CD4-positive, alpha-beta memory T cell (primary cell): ENCODE measurements around the gene FMO4. TPM values are rescaled to one million over a fixed set of nuclear protein-coding genes. Genes with fewer than 3 reads are reported as not detected.
"Not testable (repeated sequence)": the region's sequence is repeated elsewhere in the genome, so short reads cannot be mapped to it uniquely, and the experiment has no call there.

Experiments
- CTCF ChIA-PET: fragments of 350-600 bp; sonication (Branson Sonifier 250); formaldehyde crosslinking; loops from one replicate; lab custom pipeline; 2021; ENCODE audit warnings: inconsistent platforms; ENCODE audit not compliant: partially characterized antibody; lab: Charles Lee
- POLR2A ChIA-PET: fragments of 350-600 bp; sonication (Branson Sonifier 250); formaldehyde crosslinking; loops from one replicate; lab custom pipeline; 2021; ENCODE audit not compliant: partially characterized antibody; lab: Charles Lee
- DNase-seq, 5 donors: peaks; one replicate each; pipeline versions ENCODE4 v3.0.0 to v3.0.0-alpha.2; 2020 to 2022; ENCODE audit warnings: mixed read lengths in 1 of 5
- H3K27ac ChIP-seq: one replicate; pipeline ENCODE4 v1.7.0; 2013; ENCODE audit warnings: low read depth, low read length
- H3K27me3 ChIP-seq: 2 replicates; pipeline ENCODE4 v1.7.0; 2013; ENCODE audit warnings: mild to moderate bottlenecking, low read length, moderate library complexity; ENCODE audit not compliant: insufficient read depth
- H3K36me3 ChIP-seq: 2 replicates; pipeline ENCODE4 v1.7.0; 2013; ENCODE audit warnings: mild to moderate bottlenecking, low read length, moderate library complexity; ENCODE audit not compliant: insufficient read depth
- H3K4me1 ChIP-seq: 2 replicates; pipeline ENCODE4 v1.7.0; 2013; ENCODE audit warnings: mild to moderate bottlenecking, low read length, moderate library complexity; ENCODE audit not compliant: insufficient read depth
- H3K4me3 ChIP-seq, 2 donors: one replicate each; pipeline ENCODE4 v1.7.0; 2013; ENCODE audit warnings: low read length in 2 of 2, mild to moderate bottlenecking in 1 of 2
- H3K9me3 ChIP-seq, 2 donors: one replicate each; pipeline ENCODE4 v1.7.0; 2013; ENCODE audit warnings: low read length in 2 of 2, control low read depth in 1 of 2; ENCODE audit not compliant: control insufficient read depth in 1 of 2
- H3K27ac Mint-ChIP-seq, 7 donors: one replicate each; pipeline ENCODE4 v1.8.0; 2020 to 2021; ENCODE audit warnings: mixed read lengths in 7 of 7, mild to moderate bottlenecking in 6 of 7, inconsistent platforms in 3 of 7, moderate library complexity in 3 of 7
- H3K27me3 Mint-ChIP-seq, 2 donors: one replicate each; pipeline ENCODE4 v1.8.0; 2020 to 2021; ENCODE audit warnings: mixed read lengths in 2 of 2
- H3K36me3 Mint-ChIP-seq, 2 donors: one replicate each; pipeline ENCODE4 v1.8.0; 2020 to 2021; ENCODE audit warnings: mixed read lengths in 2 of 2, inconsistent platforms in 1 of 2, mild to moderate bottlenecking in 1 of 2
- H3K4me1 Mint-ChIP-seq, 4 donors: one replicate each; pipeline ENCODE4 v1.8.0; 2020 to 2021; ENCODE audit warnings: mixed read lengths in 4 of 4, mild to moderate bottlenecking in 1 of 4
- H3K4me3 Mint-ChIP-seq, 8 donors: one replicate each; pipeline ENCODE4 v1.8.0; 2020 to 2021; ENCODE audit warnings: mixed read lengths in 8 of 8, mild to moderate bottlenecking in 7 of 8, moderate library complexity in 6 of 8, inconsistent platforms in 3 of 8
- H3K9me3 Mint-ChIP-seq, 8 donors: one replicate each; pipeline ENCODE4 v1.8.0; 2020 to 2021; ENCODE audit warnings: mixed read lengths in 8 of 8, mild to moderate bottlenecking in 5 of 8, inconsistent platforms in 3 of 8, moderate library complexity in 1 of 8
- intact Hi-C: fragments of 100-400 bp; cut with micrococcal nuclease; formaldehyde crosslinking; loops from one replicate; pipeline ENCODE4 v1.15.1; 2023
- polyA plus RNA-seq, 2 donors: library from polyadenylated mRNA; unstranded; fragments of 300-500 nt; fragmentation: Illumina TruSeq; gene quantifications; one replicate each; pipeline ENCODE4 v1.2.3, GENCODE V29; 2021
- total RNA-seq, 2 experiments: library from RNA; stranded (reverse); gene quantifications; one replicate each; pipeline ENCODE4 v1.2.3, GENCODE V29; 2021

The FMO4 gene
- total and polyA plus RNA-seq, 4 experiments from 2014 or later = 1.8 to 3.6 (median 2.9) TPM

DNA sequence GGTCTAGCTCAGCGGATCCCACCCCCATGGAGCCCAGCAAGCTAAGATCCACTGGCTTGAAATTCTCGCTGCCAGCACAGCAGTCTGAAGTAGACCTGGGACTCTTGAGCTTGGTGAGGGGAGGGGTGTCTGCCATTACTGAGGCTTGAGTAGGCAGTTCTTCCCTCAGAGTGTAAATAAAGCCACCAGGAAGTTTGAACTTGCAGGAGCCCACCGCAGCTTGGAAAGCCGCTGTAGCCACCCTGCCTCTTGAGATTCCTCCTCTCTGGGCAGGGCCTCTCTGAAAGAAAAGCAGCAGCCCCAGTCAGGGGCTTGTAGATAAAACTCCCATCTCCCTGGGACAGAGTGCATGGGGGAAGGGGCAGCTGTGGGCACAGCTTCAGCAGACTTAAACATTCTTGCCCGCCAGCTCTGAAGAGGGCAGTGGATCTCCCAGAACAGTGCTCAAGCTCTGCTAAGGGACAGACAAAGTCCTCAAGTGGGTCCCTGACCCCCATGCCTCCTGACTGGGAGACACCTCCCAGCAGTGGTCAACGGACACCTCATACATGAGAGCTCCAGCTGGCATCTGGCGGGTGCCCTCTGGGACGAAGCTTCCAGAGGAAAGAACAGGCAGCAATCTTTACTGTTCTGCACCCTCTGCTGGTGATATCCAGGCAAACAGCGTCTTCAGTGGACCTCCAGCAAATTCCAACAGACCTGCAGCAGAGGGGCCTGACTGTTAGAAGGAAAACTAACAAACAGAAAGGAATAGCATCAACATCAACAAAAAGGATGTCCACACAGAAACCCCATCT, 45.9 kb downstream of the FMO4 start:
- intact Hi-C loops, H3K27me3 ChIP-seq, H3K4me1 ChIP-seq, H3K4me3 Mint-ChIP-seq, H3K27ac ChIP-seq, H3K36me3 ChIP-seq, POLR2A ChIA-PET, DNase-seq, H3K4me1 Mint-ChIP-seq, H3K4me3 ChIP-seq, H3K27ac Mint-ChIP-seq, H3K9me3 ChIP-seq, CTCF ChIA-PET, H3K36me3 Mint-ChIP-seq: not testable (repeated sequence)
- Mint-ChIP-seq H3K27me3 (peaks cover 14 to 15% of the 10 kb centered on the region in 2 donors), H3K9me3 (peaks cover 0 to 31% (median 9%) of the 10 kb centered on the region in 8 donors)

DNA sequence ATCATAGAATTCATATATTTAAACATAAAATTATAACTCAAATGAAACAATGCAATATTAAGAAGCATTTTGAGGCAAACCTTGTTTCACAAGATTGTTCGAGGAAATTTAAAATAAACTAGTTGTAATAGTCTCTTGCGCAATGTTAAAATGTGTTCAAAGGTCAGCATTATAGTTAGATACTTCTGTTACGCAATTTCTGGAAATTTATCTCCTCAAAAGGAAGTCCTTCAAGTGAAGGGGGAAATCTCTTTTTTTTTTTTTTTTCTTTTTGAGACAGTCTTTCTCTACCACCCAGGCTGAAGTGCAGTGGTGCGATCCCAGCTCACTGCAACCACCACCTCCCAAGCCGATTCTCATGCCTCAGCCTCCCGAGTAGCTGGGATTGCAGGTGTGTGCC, 52.1 kb downstream of the FMO4 start:
- no peak overlapping the region for H3K27ac ChIP-seq

DNA sequence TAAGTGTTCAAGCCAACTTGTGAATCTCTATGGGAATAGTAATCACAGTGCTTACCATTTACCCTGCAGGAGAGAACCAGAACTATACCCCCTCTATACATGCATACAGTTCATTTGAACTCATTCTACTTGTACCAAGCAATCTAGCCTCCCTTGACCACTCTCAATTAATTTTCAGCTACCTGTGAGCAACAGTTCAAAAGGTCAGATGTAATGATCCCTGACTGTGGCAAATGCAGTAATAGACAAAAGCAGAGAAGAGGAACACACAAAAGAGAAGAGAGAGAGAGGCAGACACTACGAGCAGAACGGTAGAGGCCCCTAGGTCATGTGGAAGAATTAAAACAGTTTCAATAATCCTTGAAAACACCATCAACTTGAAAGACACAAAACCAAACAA, 52.8 kb downstream of the FMO4 start:
- Histone ChIP-seq H3K27ac (no peak overlapping the region), H3K9me3 (no peaks in the 10 kb centered on the region), H3K27me3 (no peaks in the 10 kb centered on the region), H3K4me1 (no peaks in the 10 kb centered on the region), H3K4me3 (no peak overlapping the region), H3K36me3 (no peaks in the 10 kb centered on the region)
- Mint-ChIP-seq H3K9me3 (peaks cover 2 to 17% (median 9%) of the 10 kb centered on the region in 8 donors), H3K4me1 (no peaks in the 10 kb centered on the region), H3K36me3 (no peaks in the 10 kb centered on the region), H3K4me3 (no peak overlapping the region), H3K27me3 (peaks cover 5 to 13% of the 10 kb centered on the region in 2 donors), H3K27ac (no peak overlapping the region)
- DNase-seq = no peak
- POLR2A ChIA-PET = no interaction called here
- intact Hi-C loops = no loop called here
- CTCF ChIA-PET = no interaction called here

More for the DNA sequence above, 52.1 kb downstream of the FMO4 start:
- DNase-seq = no peak
- Mint-ChIP-seq H3K27ac (no peak overlapping the region), H3K4me1 (no peaks in the 10 kb centered on the region), H3K9me3 (peaks cover 2 to 25% (median 11%) of the 10 kb centered on the region in 8 donors), H3K36me3 (no peaks in the 10 kb centered on the region), H3K4me3 (no peak overlapping the region), H3K27me3 (peaks cover 5 to 13% of the 10 kb centered on the region in 2 donors)
- H3K9me3 ChIP-seq = no peaks in the 10 kb centered on the region
- intact Hi-C loops = no loop called here
- H3K4me1 ChIP-seq = no peaks in the 10 kb centered on the region
- ChIA-PET CTCF (no interaction called here), POLR2A (no interaction called here)
- no peak overlapping the region for H3K4me3 ChIP-seq
- H3K36me3 ChIP-seq = no peaks in the 10 kb centered on the region
- H3K27me3 ChIP-seq = no peaks in the 10 kb centered on the region

DNA sequence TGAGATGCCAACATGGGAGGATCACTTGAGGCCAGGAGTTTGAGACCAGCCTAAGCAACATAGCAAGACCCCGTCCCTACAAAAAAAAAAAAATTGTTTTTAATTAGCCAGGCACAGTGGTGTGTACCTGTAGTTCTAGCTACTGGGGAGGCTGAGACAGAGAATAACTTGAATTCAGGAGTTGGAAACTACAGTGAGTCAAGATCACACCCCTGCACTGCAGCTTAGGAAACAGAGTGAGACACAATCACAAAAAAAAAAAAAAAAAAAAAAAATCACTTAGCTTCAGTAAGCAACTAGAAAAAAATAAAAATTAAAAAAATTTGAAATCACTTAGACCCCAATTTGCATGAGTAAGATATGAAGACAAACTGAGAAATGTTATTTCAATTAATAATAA, 53.5 kb downstream of the FMO4 start:
- H3K27ac ChIP-seq = no peak overlapping the region
- H3K27ac Mint-ChIP-seq = no peak overlapping the region
- peaks cover 0 to 13% (median 6%) of the 10 kb centered on the region in 8 donors for H3K9me3 Mint-ChIP-seq
- H3K4me3 ChIP-seq = no peak overlapping the region
- H3K27me3 Mint-ChIP-seq = peaks cover 5 to 7% of the 10 kb centered on the region in 2 donors
- H3K9me3 ChIP-seq = no peaks in the 10 kb centered on the region
- DNase-seq = no peak
- no peaks in the 10 kb centered on the region for H3K27me3 ChIP-seq
- intact Hi-C loops = no loop called here
- H3K4me1 Mint-ChIP-seq = no peaks in the 10 kb centered on the region
- no peaks in the 10 kb centered on the region for H3K4me1 ChIP-seq
- ChIA-PET CTCF (no interaction called here), POLR2A (no interaction called here)
- H3K4me3 Mint-ChIP-seq = no peak overlapping the region
- no peaks in the 10 kb centered on the region for H3K36me3 ChIP-seq
- no peaks in the 10 kb centered on the region for H3K36me3 Mint-ChIP-seq

DNA sequence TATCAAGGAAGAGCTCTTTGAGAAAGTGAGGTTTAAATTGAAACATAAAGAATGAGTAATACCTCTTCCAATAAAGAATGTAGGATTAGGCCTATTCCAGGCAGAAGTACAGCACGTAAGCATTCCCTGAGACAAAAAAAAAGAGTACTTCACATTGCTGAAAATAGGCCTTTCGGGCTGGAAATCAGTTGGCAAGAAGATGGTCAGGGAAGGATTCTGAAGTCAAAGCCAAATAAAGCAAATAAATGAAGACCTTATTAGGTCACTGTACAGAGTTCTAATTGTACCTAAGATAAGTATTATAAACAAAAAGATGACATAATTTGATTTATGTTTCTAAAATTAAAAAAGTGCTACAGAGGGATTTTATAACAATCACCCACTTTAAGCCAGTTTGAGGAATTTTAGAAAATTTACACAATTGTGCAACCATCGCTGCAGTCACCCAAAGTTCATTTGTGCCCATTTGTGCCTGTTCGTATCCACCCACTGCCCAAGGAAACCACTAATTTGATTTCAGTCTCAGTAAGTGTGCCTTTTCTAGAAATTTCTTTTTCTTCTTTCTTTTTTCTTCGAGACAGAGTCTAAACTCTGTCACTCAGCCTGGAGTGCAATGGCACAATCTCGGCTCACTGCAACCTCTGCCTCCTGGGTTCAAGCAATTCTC, 58.6 kb downstream of the FMO4 start:
- no peak for DNase-seq
- Histone ChIP-seq H3K9me3 (no peaks in the 10 kb centered on the region), H3K36me3 (no peaks in the 10 kb centered on the region), H3K4me1 (no peaks in the 10 kb centered on the region), H3K4me3 (no peak overlapping the region), H3K27ac (no peak overlapping the region), H3K27me3 (no peaks in the 10 kb centered on the region)
- Mint-ChIP-seq H3K27me3 (no peaks in the 10 kb centered on the region), H3K4me3 (no peak overlapping the region), H3K4me1 (no peaks in the 10 kb centered on the region), H3K36me3 (no peaks in the 10 kb centered on the region), H3K27ac (no peak overlapping the region), H3K9me3 (peaks cover 0 to 9% (median 3%) of the 10 kb centered on the region in 8 donors)
- POLR2A ChIA-PET = no interaction called here
- intact Hi-C loops = no loop called here
- CTCF ChIA-PET = no interaction called here

DNA sequence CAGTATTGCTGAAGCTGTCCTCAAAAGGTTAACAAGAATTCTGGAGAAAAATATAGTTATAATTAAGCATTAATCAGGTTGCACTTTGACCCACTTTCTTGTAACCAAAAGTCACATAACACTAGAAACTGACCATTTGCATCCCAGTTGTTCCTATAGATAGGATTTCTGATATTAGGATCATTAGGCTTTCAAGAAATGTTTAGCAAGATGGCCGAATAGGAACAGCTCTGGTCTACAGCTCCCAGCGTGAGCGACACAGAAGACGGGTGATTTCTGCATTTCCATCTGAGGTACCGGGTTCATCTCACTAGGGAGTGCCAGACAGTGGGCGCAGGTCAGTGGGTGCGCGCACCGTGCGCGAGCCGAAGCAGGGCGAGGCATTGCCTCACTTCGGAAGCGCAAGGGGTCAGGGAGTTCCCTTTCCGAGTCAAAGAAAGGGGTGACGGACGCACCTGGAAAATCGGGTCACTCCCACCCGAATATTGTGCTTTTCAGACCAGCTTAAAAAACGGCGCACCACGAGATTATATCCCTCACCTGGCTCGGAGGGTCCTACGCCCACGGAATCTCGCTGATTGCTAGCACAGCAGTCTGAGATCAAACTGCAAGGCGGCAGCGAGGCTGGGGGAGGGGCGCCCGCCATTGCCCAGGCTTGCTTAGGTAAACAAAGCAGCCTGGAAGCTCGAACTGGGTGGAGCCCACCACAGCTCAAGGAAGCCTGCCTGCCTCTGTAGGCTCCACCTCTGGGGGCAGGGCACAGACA, 59.6 kb downstream of the FMO4 start:
- H3K4me1 Mint-ChIP-seq, H3K36me3 ChIP-seq, H3K4me3 ChIP-seq, H3K27me3 ChIP-seq, H3K27ac Mint-ChIP-seq, H3K4me3 Mint-ChIP-seq, H3K9me3 Mint-ChIP-seq, intact Hi-C loops, H3K4me1 ChIP-seq, H3K36me3 Mint-ChIP-seq, POLR2A ChIA-PET, H3K9me3 ChIP-seq, CTCF ChIA-PET, DNase-seq, H3K27me3 Mint-ChIP-seq, H3K27ac ChIP-seq: not testable (repeated sequence)

DNA sequence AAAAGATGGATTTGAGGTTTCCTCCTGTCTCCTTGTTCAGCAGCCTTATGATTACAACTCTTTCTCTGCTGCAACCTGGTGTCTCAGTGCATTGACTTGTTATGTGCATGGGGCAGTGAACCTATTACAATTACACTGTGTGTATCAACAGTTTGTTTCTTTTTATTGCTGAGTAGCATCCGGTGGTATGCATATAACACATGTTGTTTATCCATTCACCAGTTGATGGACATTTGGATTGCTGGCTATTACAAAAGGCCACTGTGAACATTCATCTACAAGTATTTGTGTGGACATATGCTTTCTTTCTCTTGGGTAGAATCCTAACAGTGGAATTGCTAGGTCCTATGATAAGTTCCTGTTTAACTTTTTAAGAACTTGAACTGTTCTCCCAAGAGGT, 65.9 kb downstream of the FMO4 start:
- H3K4me3 Mint-ChIP-seq = no peak overlapping the region
- DNase-seq = no peak
- CTCF ChIA-PET = no interaction called here
- Histone ChIP-seq H3K9me3 (no peaks in the 10 kb centered on the region), H3K4me1 (no peaks in the 10 kb centered on the region), H3K27ac (no peak overlapping the region), H3K36me3 (no peaks in the 10 kb centered on the region), H3K4me3 (no peak overlapping the region), H3K27me3 (no peaks in the 10 kb centered on the region)
- H3K4me1 Mint-ChIP-seq = no peaks in the 10 kb centered on the region
- peaks cover 0 to 4% of the 10 kb centered on the region in 2 donors for H3K27me3 Mint-ChIP-seq
- POLR2A ChIA-PET = no interaction called here
- H3K9me3 Mint-ChIP-seq = peaks cover 0 to 14% (median 4%) of the 10 kb centered on the region in 8 donors
- no peak overlapping the region for H3K27ac Mint-ChIP-seq
- intact Hi-C loops = no loop called here
- no peaks in the 10 kb centered on the region for H3K36me3 Mint-ChIP-seq
